Thoracic aorta (tissue), 2 donors: Measurements from ENCODE around the gene PLSCR1. TPM values are rescaled to one million over a fixed set of nuclear protein-coding genes. Genes with fewer than 3 reads are reported as not detected.

Experiments used
- ATAC-seq: fragments of 150-250 bp; one replicate; pipeline ENCODE4 v1.8.0; 2017; ENCODE audit warnings: low read depth; ENCODE audit not compliant: insufficient number of reproducible peaks, low FRiP score
- DNase-seq: peaks from one replicate; pipeline ENCODE4 v3.0.0-alpha.2; 2020; ENCODE audit warnings: low spot score
- H3K27ac ChIP-seq, 2 donors: fragments of 200-600 bp; sonication (generic); 1 replicate in 1 of 2; 2 replicates in 1 of 2; pipeline ENCODE4 v1.5.1; 2016; ENCODE audit warnings: mild to moderate bottlenecking in 2 of 2, moderate library complexity in 2 of 2
- H3K27me3 ChIP-seq: fragments of 200-600 bp; sonication (generic); replicated peaks from 2 replicates; pipeline ENCODE4 v1.6.0; 2016; ENCODE audit warnings: mild to moderate bottlenecking; ENCODE audit not compliant: insufficient read depth
- H3K36me3 ChIP-seq: fragments of 200-600 bp; sonication (generic); one replicate; pipeline ENCODE4 v1.5.1; 2016
- H3K4me1 ChIP-seq, 2 donors: fragments of 200-600 bp; sonication (generic); 1 replicate in 1 of 2; 2 replicates in 1 of 2; pipeline versions ENCODE4 v1.5.1 to v1.6.0; 2016; ENCODE audit warnings: low read depth in 2 of 2, mild to moderate bottlenecking in 1 of 2; ENCODE audit not compliant: control insufficient read depth in 1 of 2
- H3K4me3 ChIP-seq: fragments of 200-600 bp; sonication (generic); 2 replicates; pipeline ENCODE4 v1.5.1; 2016; ENCODE audit warnings: mild to moderate bottlenecking
- H3K9me3 ChIP-seq: fragments of 200-600 bp; sonication (generic); 2 replicates; pipeline ENCODE4 v1.5.1; 2016
- CTCF ChIP-seq: fragments of 200-600 bp; sonication (generic); IDR thresholded peaks from one replicate; pipeline ENCODE4 v1.5.1; 2019; ENCODE audit warnings: antibody characterized with exemption
- total RNA-seq, 2 donors: library from RNA; depleted of rRNA; stranded (reverse); fragments of >200 nt; gene quantifications; one replicate each; pipeline versions ENCODE4 v1.1.0 to v1.2.3, GENCODE V29; 2016

Gene PLSCR1
- total RNA-seq, 2 donors from 2014 or later, result 116 to 565 TPM

- no peaks in the 10 kb centered on the region for H3K9me3 ChIP-seq
- peaks cover 9% of the 10 kb centered on the region for H3K36me3 ChIP-seq
- H3K4me3 ChIP-seq, result no peak overlapping the region
- DNase-seq (no peak), ATAC-seq (no peak)
- H3K27me3 ChIP-seq, result no peaks in the 10 kb centered on the region
- TF ChIP-seq CTCF, result no peak
- no peaks in the 10 kb centered on the region for H3K4me1 ChIP-seq
- no peak overlapping the region for H3K27ac ChIP-seq
These were observed 24.6 kb downstream of the PLSCR1 start for GRCh38 chr3:146519810-146520209.

- Histone ChIP-seq H3K27me3 (no peaks in the 10 kb centered on the region), H3K36me3 (peaks cover under 1% of the 10 kb centered on the region), H3K4me1 (peaks cover 0 to 9% of the 10 kb centered on the region in 2 donors), H3K27ac (no peak overlapping the region), H3K9me3 (no peaks in the 10 kb centered on the region), H3K4me3 (no peak overlapping the region)
- no peak for ATAC-seq
- no peak for DNase-seq
- TF ChIP-seq CTCF, result no peak
These were observed 26.5 kb downstream of the PLSCR1 start for GRCh38 chr3:146517684-146518435.

- peaks cover 0 to 9% of the 10 kb centered on the region in 2 donors for H3K4me1 ChIP-seq
- DNase-seq, result no peak
- H3K27ac ChIP-seq, result no peak overlapping the region
- H3K36me3 ChIP-seq, result no peaks in the 10 kb centered on the region
- no peaks in the 10 kb centered on the region for H3K27me3 ChIP-seq
- ATAC-seq, result no peak
- peak overlapping the region; percentile 27 for H3K4me3 ChIP-seq
- no peaks in the 10 kb centered on the region for H3K9me3 ChIP-seq
- TF ChIP-seq CTCF, result no peak
These were observed 30.9 kb downstream of the PLSCR1 start for GRCh38 chr3:146513386-146514051.

GRCh38 chr3:146511402-146512134, 32.8 kb downstream of the PLSCR1 start:
- no peak for ATAC-seq
- no peak for TF ChIP-seq CTCF

More at GRCh38 chr3:146511402-146512134, 32.8 kb downstream of the PLSCR1 start:
- Histone ChIP-seq H3K4me3 (no peak overlapping the region), H3K27me3 (no peaks in the 10 kb centered on the region), H3K9me3 (no peaks in the 10 kb centered on the region), H3K4me1 (peaks cover 8 to 9% of the 10 kb centered on the region in 2 donors), H3K27ac (no peak overlapping the region), H3K36me3 (no peaks in the 10 kb centered on the region)
- no peak for DNase-seq
